ENCODE data around the gene PDGFD. TPM values are rescaled to one million over a fixed set of nuclear protein-coding genes. Genes with fewer than 3 reads are reported as not detected.
"Not testable (repeated sequence)": the region's sequence is repeated elsewhere in the genome, so short reads cannot be mapped to it uniquely, and the experiment has no call there.

PDGFD gene
- total RNA-seq, 2 experiments from 2014 or later: 0.20 TPM; not detected in 1

- no peak for ATAC-seq
- H3K9me3 Mint-ChIP-seq: no peaks in the 10 kb centered on the region
- no peak overlapping the region for H3K4me3 Mint-ChIP-seq
- intact Hi-C loops (cut with micrococcal nuclease): no loop called here
- no peaks in the 10 kb centered on the region for H3K36me3 Mint-ChIP-seq (ENCODE audit: low read depth)
- ChIA-PET CTCF (no interaction called here), POLR2A (no interaction called here)
- no peaks in the 10 kb centered on the region for H3K4me1 Mint-ChIP-seq (ENCODE audit: low read depth)
- no peak for DNase-seq
- H3K27ac Mint-ChIP-seq: no peak overlapping the region
- TF ChIP-seq CTCF (IDR thresholded peaks at IDR 0.05): no peak
- no peaks in the 10 kb centered on the region for H3K27me3 Mint-ChIP-seq
Observed at GRCh38 chr11:104054911-104055529, 108.9 kb downstream of the PDGFD start.

GRCh38 chr11:104053743-104054478, 110.0 kb downstream of the PDGFD start:
- ATAC-seq: no peak
- intact Hi-C loops (cut with micrococcal nuclease): no loop called here

GRCh38 chr11:104051778-104052177, 112.2 kb downstream of the PDGFD start:
- Mint-ChIP-seq H3K27me3 (no peaks in the 10 kb centered on the region), H3K27ac (no peak overlapping the region), H3K36me3 (ENCODE audit: low read depth) (no peaks in the 10 kb centered on the region), H3K4me1 (ENCODE audit: low read depth) (no peaks in the 10 kb centered on the region), H3K9me3 (peaks cover 2% of the 10 kb centered on the region), H3K4me3 (no peak overlapping the region)
- ChIA-PET CTCF (no interaction called here), POLR2A (no interaction called here)
- ATAC-seq: no peak
- no peak for TF ChIP-seq CTCF (IDR thresholded peaks at IDR 0.05)
- intact Hi-C loops (cut with micrococcal nuclease): no loop called here
- no peak for DNase-seq

More at GRCh38 chr11:104053743-104054478, 110.0 kb downstream of the PDGFD start:
- ChIA-PET POLR2A (no interaction called here), CTCF (no interaction called here)
- H3K4me3 Mint-ChIP-seq: no peak overlapping the region
- TF ChIP-seq CTCF (IDR thresholded peaks at IDR 0.05): no peak
- H3K36me3 Mint-ChIP-seq (ENCODE audit: low read depth): no peaks in the 10 kb centered on the region
- no peaks in the 10 kb centered on the region for H3K4me1 Mint-ChIP-seq (ENCODE audit: low read depth)
- no peak overlapping the region for H3K27ac Mint-ChIP-seq
- DNase-seq: no peak
- H3K27me3 Mint-ChIP-seq: no peaks in the 10 kb centered on the region
- no peaks in the 10 kb centered on the region for H3K9me3 Mint-ChIP-seq

GRCh38 chr11:104049116-104049515, 114.8 kb downstream of the PDGFD start:
- POLR2A ChIA-PET: no interaction called here
- Mint-ChIP-seq H3K27ac (no peak overlapping the region), H3K36me3 (ENCODE audit: low read depth) (no peaks in the 10 kb centered on the region), H3K4me3 (no peak overlapping the region), H3K4me1 (ENCODE audit: low read depth) (no peaks in the 10 kb centered on the region), H3K9me3 (peaks cover 2% of the 10 kb centered on the region), H3K27me3 (no peaks in the 10 kb centered on the region)
- ATAC-seq: no peak
- CTCF ChIA-PET: no interaction called here
- intact Hi-C loops (cut with micrococcal nuclease): no loop called here
- DNase-seq: no peak
- no peak for TF ChIP-seq CTCF (IDR thresholded peaks at IDR 0.05)

- CTCF ChIA-PET; H3K9me3 Mint-ChIP-seq; POLR2A ChIA-PET; H3K27me3 Mint-ChIP-seq; H3K36me3 Mint-ChIP-seq (ENCODE audit: low read depth); ATAC-seq; H3K4me3 Mint-ChIP-seq; DNase-seq; H3K4me1 Mint-ChIP-seq (ENCODE audit: low read depth); H3K27ac Mint-ChIP-seq; intact Hi-C loops (cut with micrococcal nuclease): not testable (repeated sequence)
Observed at GRCh38 chr11:104046858-104047257, 117.1 kb downstream of the PDGFD start.
